22Rv1 (cell line): ENCODE measurements around the gene NBEA.

Experiments
- ZFX ChIP-seq: fragments of 450-650 bp; IDR thresholded peaks from 2 replicates; pipeline ENCODE4 v1.6.1; 2017; ENCODE audit warnings: antibody characterized with exemption, borderline replicate concordance
- TF ChIP-seq, protein P1 (sequence below): fragments of 450-650 bp; IDR thresholded peaks from 2 replicates; pipeline ENCODE4 v1.5.1; 2017; ENCODE audit warnings: mild to moderate bottlenecking

DNA sequence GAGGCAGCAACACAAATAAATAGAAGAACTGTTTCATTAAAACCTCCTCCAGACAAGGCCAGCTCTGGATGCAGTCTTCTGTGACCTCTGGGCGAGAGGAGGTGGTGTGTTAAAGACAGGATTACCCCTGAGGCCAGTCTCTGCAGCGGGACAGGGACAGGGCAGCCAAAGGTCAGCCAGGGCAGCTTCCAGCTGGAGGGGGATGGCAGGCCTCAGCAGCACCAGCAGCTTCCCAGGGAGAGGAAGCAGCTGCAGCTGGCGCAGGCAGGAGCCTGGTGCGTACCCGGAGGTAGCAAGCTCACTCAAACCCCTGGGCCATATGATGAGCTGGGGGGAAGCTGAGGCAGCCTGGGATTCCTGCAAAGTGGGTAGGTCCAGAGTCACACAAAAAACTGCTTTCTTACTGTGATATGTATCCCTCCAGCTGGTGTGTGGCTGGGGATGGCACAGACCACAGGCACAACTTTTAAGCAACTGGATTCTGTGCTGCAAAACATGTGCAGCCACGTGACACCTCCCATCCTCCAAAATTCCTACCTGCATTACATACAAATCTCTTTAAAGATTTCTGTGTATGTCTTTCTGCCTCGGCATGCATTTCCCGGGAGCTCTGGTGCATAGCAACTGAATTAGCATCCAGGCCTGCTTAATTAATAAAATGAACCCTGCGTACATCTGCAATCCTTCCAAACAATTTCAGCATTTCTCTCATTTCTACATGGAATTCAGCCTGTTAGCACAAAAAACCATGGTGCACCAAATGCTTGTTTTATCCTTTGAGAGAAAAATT is 772.7 kb downstream of the NBEA start:
- TF ChIP-seq, protein P1, sequence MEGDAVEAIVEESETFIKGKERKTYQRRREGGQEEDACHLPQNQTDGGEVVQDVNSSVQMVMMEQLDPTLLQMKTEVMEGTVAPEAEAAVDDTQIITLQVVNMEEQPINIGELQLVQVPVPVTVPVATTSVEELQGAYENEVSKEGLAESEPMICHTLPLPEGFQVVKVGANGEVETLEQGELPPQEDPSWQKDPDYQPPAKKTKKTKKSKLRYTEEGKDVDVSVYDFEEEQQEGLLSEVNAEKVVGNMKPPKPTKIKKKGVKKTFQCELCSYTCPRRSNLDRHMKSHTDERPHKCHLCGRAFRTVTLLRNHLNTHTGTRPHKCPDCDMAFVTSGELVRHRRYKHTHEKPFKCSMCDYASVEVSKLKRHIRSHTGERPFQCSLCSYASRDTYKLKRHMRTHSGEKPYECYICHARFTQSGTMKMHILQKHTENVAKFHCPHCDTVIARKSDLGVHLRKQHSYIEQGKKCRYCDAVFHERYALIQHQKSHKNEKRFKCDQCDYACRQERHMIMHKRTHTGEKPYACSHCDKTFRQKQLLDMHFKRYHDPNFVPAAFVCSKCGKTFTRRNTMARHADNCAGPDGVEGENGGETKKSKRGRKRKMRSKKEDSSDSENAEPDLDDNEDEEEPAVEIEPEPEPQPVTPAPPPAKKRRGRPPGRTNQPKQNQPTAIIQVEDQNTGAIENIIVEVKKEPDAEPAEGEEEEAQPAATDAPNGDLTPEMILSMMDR, result no peak
- no peak for TF ChIP-seq ZFX
